Raji (cell line): ENCODE data around the gene ANKRD40.

Experiments
- POLR2A ChIP-seq: IDR thresholded peaks from 2 replicates; pipeline ENCODE4 v1.6.1; 2011; ENCODE audit warnings: low read depth, low read length, control low read depth; ENCODE audit not compliant: insufficient read depth

Gene ANKRD40

DNA sequence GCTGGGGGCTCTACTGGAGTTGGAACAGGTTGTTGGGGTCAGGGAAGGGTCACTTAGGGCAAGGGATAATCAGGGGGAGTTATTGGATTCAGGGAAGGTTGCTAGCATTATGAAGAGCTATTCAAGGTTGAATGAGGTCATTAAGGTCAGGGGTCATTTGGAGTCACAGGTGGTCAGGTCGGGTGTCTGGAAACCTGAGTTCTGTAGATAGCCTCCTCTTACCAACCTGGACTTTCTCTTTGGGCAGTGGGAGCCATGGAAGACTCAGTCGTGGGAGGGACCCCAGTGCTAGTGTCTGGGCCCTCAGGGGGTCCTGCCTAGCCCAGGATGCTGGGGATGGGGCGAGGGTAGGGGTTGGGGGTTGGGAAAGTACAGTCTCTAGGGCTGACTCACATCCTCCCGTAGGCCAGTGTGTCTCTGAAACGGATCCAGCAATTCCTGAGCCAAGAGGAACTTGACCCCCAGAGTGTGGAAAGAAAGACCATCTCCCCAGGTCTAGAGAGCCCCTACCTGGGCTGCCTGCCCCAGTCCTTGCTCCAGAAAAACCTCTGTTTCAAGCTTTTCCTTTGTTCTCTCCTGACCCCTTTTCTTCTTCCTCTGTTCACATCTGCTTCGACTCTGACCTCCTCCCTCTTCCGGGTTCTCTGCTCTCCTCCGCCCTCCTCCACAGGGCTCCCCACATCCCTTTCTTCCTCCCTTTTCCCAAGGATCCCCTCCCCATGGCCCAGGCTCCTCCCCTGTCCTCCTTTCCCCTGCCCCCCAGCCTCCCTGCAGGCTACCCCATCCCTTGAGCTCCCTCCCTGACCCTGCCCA, 39.5 kb downstream of the ANKRD40 start:
- no peak for TF ChIP-seq POLR2A

DNA sequence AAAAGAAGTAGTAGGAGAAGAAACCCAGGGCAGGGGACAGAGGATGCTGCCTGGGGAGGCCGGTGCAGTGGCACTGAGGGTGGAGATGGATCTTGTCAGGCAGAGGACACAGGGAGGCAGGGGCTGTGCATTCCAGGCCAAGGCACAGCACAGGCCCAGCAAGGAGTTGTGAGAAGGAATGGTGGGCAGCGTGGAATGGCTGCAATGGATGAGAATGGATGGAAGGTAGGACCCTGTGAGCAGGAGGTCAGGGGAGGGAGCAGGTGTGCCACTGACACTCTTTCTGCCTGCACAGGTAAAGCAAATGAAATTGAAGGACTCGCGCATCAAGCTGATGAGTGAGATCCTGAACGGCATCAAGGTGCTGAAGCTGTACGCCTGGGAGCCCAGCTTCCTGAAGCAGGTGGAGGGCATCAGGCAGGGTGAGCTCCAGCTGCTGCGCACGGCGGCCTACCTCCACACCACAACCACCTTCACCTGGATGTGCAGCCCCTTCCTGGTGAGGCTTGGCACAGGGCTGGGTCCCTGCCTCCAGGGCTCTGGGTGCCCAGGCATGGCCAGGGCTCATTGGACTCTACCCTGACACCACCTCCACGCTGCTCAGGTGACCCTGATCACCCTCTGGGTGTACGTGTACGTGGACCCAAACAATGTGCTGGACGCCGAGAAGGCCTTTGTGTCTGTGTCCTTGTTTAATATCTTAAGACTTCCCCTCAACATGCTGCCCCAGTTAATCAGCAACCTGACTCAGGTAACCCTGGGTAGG, 40.3 kb downstream of the ANKRD40 start:
- TF ChIP-seq POLR2A = no peak

DNA sequence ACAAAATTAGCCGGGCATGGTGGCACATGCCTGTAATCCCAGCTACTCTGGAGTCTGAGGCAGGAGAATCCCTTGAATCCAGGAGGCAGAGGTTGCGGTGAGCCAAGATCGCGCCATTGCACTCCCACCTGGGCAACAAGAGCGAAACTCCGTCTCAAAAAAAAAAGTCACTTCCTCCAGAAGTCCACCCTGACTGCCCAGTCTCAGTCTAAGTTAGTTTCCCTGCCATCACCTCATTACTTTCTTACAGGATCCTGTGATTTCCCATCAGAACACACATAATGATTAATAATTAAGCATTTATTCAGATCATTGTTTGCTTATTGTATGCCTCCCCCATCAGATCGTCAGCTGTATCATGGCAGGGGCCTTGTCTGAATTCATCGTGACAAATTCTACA, 41.4 kb downstream of the ANKRD40 start:
- TF ChIP-seq POLR2A = no peak

GRCh38 chr17:50665838-50666237, 41.9 kb downstream of the ANKRD40 start:
- TF ChIP-seq POLR2A = no peak

- TF ChIP-seq POLR2A = no peak
Observed at GRCh38 chr17:50664788-50665458, 42.8 kb downstream of the ANKRD40 start.

DNA sequence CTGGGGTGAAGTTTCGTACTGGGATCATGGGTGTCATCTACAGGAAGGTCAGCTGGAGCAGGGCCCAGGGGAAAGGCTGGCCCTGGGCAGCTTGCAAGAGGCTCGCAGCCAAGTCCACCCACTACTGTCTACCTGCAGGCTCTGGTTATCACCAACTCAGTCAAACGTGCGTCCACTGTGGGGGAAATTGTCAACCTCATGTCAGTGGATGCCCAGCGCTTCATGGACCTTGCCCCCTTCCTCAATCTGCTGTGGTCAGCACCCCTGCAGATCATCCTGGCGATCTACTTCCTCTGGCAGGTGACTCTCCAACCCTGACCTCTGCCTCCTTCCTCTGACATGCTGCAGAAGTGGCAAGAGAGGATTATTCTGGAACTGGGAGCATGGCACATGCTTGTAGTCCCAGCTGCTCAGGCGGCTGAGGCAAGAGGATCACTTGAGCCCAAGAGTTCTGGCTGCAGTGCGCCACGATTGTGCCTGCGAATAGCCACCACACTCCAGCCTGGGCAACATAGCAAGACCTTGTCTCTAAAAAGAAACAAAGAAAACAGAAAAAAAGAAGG, 43.8 kb downstream of the ANKRD40 start:
- no peak for TF ChIP-seq POLR2A

DNA sequence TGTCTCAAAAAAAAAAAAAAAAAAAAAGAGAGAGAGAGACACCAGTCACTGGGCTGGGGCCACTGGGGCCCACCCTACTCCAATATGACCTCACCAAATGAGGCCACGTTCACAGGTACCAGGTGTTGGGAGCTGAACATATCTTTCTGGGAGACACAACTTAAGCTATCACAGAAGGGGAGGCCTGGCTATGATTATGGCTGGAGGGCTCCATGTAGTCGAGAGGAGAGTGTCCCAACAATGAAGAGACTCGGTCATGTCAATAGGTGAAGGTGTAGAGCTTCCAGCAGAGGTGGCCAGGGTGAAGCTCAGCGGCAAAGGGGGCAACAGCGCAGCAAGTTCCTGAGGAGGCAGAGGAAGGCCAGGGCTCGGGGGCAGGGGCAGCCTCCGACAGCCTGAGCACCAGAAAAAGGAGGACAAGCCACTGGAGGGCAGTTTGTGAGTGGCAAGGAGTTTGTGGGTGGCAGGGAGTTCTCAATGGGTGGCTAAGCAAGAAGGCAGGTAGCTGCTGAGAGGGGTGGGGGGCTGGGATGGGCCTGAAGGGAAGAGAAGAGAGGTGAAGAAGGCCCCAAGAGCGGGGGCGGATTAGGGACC, 45.0 kb downstream of the ANKRD40 start:
- no peak for TF ChIP-seq POLR2A

- TF ChIP-seq POLR2A = no peak
Observed at GRCh38 chr17:50661795-50662391, 45.8 kb downstream of the ANKRD40 start.

- TF ChIP-seq POLR2A = no peak
Observed at GRCh38 chr17:50661348-50661747, 46.4 kb downstream of the ANKRD40 start.

DNA sequence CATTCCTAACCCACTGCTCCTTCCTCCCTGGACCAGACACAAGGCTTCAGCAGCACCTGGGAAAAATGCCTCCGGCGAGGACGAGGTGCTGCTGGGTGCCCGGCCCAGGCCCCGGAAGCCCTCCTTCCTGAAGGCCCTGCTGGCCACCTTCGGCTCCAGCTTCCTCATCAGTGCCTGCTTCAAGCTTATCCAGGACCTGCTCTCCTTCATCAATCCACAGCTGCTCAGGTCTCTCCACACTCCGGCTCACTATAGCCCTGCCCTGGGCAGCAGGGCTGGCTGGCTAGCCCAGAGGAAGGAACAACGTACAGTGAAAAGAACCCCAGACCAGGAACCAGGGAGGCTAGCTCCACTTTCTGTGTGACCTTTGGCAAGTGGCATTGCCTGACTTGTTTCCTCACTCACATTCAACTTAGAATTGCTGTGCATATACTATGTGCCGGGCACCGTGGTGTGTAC, 46.8 kb downstream of the ANKRD40 start:
- no peak for TF ChIP-seq POLR2A

DNA sequence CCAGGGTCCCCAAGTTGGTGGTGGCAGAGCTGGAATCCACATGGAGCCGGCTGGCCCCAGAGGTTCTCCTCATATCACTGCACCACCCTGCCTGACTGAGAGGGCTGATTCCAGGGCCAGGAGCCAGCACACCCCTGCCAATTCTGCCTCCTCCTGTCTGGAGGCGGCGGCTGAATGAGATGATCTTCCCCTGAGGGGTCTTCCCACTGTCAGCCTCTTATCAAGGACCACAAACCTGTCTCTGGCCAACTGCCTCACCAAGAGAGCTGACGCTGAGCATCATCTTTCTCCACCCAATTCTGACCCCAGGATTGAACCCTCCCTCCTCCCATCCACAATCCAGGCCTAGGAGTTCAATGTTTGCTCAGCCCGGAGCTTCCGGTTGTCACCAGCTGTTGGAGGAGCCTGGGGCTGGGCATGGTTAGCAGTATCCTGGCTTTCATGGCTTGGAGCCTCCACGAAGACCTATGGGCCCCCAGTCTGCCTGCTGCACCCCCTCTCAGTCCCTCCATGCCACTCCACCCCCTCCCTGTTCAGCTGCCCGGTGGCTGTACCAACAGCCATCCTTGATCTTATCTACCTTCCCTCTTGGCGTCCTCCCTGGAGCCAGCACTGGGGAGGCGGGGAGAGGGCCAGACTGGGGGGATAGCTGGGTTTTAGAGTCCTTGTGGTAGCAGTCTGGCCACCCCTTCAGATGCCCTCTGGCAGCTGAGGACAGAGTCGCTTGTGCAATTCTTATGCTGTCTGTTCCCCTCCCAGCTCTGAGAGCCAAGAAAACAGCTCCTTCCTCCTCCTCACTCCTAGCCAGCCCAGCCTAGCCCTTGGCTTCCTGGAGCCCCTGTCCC, 47.5 kb downstream of the ANKRD40 start:
- no peak for TF ChIP-seq POLR2A

DNA sequence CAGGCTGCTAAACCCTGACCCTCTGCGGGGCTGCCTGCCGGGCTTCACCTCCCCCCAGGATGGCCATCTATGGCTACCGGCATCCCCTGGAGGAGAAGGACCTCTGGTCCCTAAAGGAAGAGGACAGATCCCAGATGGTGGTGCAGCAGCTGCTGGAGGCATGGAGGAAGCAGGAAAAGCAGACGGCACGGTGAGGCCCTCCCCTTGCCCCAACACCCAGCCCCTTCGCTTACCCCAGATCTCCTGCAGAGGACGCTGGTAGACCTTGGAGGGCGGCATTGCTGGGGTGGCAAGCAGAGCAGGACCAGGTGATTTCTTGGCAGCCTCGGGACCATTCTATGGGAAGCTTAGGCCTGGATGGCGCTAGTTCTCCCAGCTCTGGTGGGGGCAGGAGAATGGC, 48.5 kb downstream of the ANKRD40 start:
- no peak for TF ChIP-seq POLR2A

DNA sequence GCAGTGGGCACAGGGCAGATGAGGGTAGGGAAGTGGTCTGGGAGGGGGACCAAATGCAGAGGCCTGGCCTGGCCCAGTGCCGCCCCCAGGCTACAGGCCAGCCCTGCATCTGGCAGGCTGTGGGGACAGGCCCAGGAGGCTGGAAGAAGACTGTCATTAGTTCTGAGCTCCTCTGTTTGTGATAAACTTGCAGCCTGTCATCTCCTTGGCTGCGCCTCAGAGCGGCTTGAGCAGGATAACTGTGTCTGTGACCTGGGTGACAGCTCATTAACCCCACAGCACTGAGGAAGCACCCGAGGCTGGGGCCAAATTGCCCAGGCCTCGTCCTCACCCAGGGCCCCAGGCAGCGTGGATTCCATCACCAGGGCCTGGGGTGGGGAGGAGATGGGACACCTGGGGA, 49.1 kb downstream of the ANKRD40 start:
- no peak for TF ChIP-seq POLR2A

GRCh38 chr17:50657627-50658026, 50.1 kb downstream of the ANKRD40 start:
- no peak for TF ChIP-seq POLR2A

GRCh38 chr17:50657054-50657453, 50.7 kb downstream of the ANKRD40 start:
- no peak for TF ChIP-seq POLR2A
